Fibroblast of lung (primary cell): ENCODE data around the gene ZGPAT. TPM values are rescaled to one million over a fixed set of nuclear protein-coding genes. Genes with fewer than 3 reads are reported as not detected.

ENCODE experiments used
- DNase-seq, 2 donors: peaks; one replicate each; pipeline versions ENCODE4 v3.0.0 to v3.0.0-alpha.2; 2010; ENCODE audit warnings: low read depth in 2 of 2
- H2AFZ ChIP-seq: 2 replicates; pipeline ENCODE4 v1.5.1; 2012; ENCODE audit warnings: low read length, control low read depth, inconsistent platforms
- H3K27ac ChIP-seq: 2 replicates; pipeline ENCODE4 v1.5.1; 2011; ENCODE audit warnings: low read length, control low read depth; ENCODE audit not compliant: insufficient read depth
- H3K27me3 ChIP-seq: 2 replicates; pipeline ENCODE4 v1.5.1; 2011; ENCODE audit warnings: mild to moderate bottlenecking, low read length; ENCODE audit not compliant: control insufficient read depth, insufficient read depth
- H3K36me3 ChIP-seq: 2 replicates; pipeline ENCODE4 v1.5.1; 2011; ENCODE audit warnings: low read length; ENCODE audit not compliant: control insufficient read depth, insufficient read depth
- H3K4me1 ChIP-seq: 2 replicates; pipeline ENCODE4 v1.5.1; 2011; ENCODE audit warnings: low read length; ENCODE audit not compliant: control insufficient read depth, insufficient read depth; ENCODE audit errors: extremely low read depth
- H3K4me2 ChIP-seq: 2 replicates; pipeline ENCODE4 v1.5.1; 2011; ENCODE audit warnings: low read length, control low read depth; ENCODE audit not compliant: insufficient read depth; ENCODE audit errors: extremely low read depth
- H3K4me3 ChIP-seq, 4 experiments: fragments of 200-600 bp in 1 of 4; sonication (generic) in 1 of 4; replicated peaks in 1 of 4; 2 replicates each; pipeline ENCODE4 v1.5.1; 2011 to 2016; ENCODE audit warnings: low read length in 4 of 4, low read depth in 3 of 4, mild to moderate bottlenecking in 3 of 4, control low read depth in 2 of 4, inconsistent platforms in 1 of 4, mixed read lengths in 1 of 4; ENCODE audit not compliant: insufficient read depth in 1 of 4; ENCODE audit errors: control extremely low read depth in 1 of 4
- H3K79me2 ChIP-seq: 2 replicates; pipeline ENCODE4 v1.5.1; 2012; ENCODE audit warnings: mild to moderate bottlenecking, low read length, inconsistent platforms; ENCODE audit not compliant: control insufficient read depth, insufficient read depth
- H3K9ac ChIP-seq: 2 replicates; pipeline ENCODE4 v1.5.1; 2011; ENCODE audit warnings: mild to moderate bottlenecking, low read length, control low read depth; ENCODE audit not compliant: insufficient read depth
- H3K9me3 ChIP-seq: 2 replicates; pipeline ENCODE4 v1.5.1; 2012; ENCODE audit warnings: low read depth, low read length; ENCODE audit not compliant: control insufficient read depth, insufficient read depth
- H4K20me1 ChIP-seq: 2 replicates; pipeline ENCODE4 v1.5.1; 2011; ENCODE audit warnings: low read length; ENCODE audit not compliant: control insufficient read depth, insufficient read depth; ENCODE audit errors: extremely low read depth
- EZH2 ChIP-seq: IDR thresholded peaks from 2 replicates; pipeline ENCODE4 v1.5.1; 2012; ENCODE audit warnings: low read length, control low read depth, mild to moderate bottlenecking; ENCODE audit errors: missing control alignments
- polyA plus RNA-seq, 2 donors: library from polyadenylated mRNA; depleted of rRNA in 1 of 2; stranded (reverse) in 1 of 2; unstranded in 1 of 2; fragments of >200 nt; gene quantifications; 2 replicates each; pipeline ENCODE4 v1.2.1, GENCODE V29; 2011 to 2012; ENCODE audit warnings: missing spikeins in 1 of 2
- total RNA-seq: library from RNA; depleted of rRNA; stranded (reverse); fragments of >200 nt; gene quantifications from 2 replicates; pipeline ENCODE4 v1.2.1, GENCODE V29; 2014
- TF ChIP-seq, protein P1 (sequence below), 2 donors: IDR thresholded peaks in 1 of 2; conservative IDR thresholded peaks in 1 of 2; 1 replicate in 1 of 2; 2 replicates in 1 of 2; pipeline ENCODE4 v1.5.1; 2011 to 2012; ENCODE audit warnings: low read length in 2 of 2, control low read depth in 1 of 2, inconsistent platforms in 1 of 2, low read depth in 1 of 2, mild to moderate bottlenecking in 1 of 2

ZGPAT gene
- total and polyA plus RNA-seq, 2 donors (not counting 1 experiment from before 2014, with no cell fraction given), result 7.6 to 10.7 TPM

DNA sequence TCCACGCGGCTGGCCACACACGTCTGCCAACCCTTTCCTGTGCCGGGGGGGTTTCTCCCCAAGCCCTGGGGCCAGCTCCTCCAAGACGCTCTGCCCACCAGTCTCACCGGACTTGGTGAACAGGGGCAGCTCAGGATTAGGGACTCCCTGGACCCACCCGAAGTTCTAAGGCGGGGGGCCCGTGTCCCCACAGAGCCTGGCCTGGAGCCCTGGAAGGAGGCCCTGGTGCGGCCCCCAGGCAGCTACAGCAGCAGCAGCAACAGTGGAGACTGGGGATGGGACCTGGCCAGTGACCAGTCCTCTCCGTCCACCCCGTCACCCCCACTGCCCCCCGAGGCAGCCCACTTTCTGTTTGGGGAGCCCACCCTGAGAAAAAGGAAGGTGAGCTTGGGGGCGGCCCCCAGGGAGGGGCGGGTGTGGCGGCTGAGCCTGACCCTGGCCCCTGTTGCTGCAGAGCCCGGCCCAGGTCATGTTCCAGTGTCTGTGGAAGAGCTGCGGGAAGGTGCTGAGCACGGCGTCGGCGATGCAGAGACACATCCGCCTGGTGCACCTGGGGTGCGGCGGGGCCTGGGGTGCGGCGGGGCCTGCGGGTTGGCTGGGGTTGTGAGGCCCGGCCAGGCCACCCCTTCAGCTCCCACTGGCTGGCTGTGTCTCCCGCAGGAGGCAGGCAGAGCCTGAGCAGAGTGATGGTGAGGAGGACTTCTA, 34.0 kb downstream of the ZGPAT start:
- Histone ChIP-seq H3K4me3 (peak overlapping the region; percentile 65 to 74 (median 68)), H4K20me1 (no peaks in the 10 kb centered on the region), H3K27ac (peak overlapping the region; percentile 72), H3K9me3 (no peaks in the 10 kb centered on the region), H3K79me2 (peaks cover 4% of the 10 kb centered on the region), H3K36me3 (peaks cover 17% of the 10 kb centered on the region), H3K27me3 (no peaks in the 10 kb centered on the region), H3K4me2 (peak overlapping the region; percentile 90), H3K4me1 (peaks cover 8% of the 10 kb centered on the region), H2AFZ (no peak overlapping the region), H3K9ac (peak overlapping the region; percentile 75)
- TF ChIP-seq EZH2, result no peak
- TF ChIP-seq, protein P1, sequence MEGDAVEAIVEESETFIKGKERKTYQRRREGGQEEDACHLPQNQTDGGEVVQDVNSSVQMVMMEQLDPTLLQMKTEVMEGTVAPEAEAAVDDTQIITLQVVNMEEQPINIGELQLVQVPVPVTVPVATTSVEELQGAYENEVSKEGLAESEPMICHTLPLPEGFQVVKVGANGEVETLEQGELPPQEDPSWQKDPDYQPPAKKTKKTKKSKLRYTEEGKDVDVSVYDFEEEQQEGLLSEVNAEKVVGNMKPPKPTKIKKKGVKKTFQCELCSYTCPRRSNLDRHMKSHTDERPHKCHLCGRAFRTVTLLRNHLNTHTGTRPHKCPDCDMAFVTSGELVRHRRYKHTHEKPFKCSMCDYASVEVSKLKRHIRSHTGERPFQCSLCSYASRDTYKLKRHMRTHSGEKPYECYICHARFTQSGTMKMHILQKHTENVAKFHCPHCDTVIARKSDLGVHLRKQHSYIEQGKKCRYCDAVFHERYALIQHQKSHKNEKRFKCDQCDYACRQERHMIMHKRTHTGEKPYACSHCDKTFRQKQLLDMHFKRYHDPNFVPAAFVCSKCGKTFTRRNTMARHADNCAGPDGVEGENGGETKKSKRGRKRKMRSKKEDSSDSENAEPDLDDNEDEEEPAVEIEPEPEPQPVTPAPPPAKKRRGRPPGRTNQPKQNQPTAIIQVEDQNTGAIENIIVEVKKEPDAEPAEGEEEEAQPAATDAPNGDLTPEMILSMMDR (conservative IDR thresholded peaks at IDR 0.05 in 1 of 2, IDR thresholded peaks at IDR 0.05 in 1 of 2; ENCODE audit: low read depth in 1 of 2, low read length in 2 of 2), result no peak
- DNase-seq, result no peak

DNA sequence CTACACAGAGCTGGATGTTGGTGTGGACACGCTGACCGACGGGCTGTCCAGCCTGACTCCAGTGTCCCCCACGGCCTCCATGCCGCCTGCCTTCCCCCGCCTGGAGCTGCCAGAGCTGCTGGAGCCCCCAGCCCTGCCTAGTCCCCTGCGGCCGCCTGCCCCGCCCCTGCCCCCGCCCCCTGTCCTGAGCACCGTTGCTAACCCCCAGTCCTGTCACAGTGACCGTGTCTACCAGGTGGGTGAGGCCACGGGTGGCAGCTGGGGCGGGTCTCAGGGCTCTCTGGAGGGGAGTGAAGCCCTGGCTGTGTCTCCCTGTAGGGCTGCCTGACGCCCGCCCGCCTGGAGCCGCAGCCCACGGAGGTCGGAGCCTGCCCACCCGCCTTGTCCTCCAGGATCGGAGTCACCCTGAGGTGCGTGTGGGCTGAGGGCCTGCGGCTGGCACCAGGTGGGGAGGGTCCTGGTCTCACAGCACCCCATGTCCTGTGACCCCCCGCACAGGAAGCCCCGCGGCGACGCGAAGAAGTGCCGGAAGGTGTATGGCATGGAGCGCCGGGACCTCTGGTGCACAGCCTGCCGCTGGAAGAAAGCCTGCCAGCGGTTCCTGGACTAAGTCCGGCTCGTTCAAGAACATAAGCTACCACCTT, 34.7 kb downstream of the ZGPAT start:
- H3K4me1 ChIP-seq, result peaks cover 8% of the 10 kb centered on the region
- no peak for DNase-seq
- H3K9me3 ChIP-seq, result no peaks in the 10 kb centered on the region
- TF ChIP-seq, protein P1 (conservative IDR thresholded peaks at IDR 0.05 in 1 of 2, IDR thresholded peaks at IDR 0.05 in 1 of 2; ENCODE audit: low read depth in 1 of 2, low read length in 2 of 2), result no peak
- H2AFZ ChIP-seq, result no peak overlapping the region
- peaks cover 4% of the 10 kb centered on the region for H3K79me2 ChIP-seq
- H3K4me3 ChIP-seq, result no peak overlapping the region
- H3K27ac ChIP-seq, result no peak overlapping the region
- no peak overlapping the region for H3K9ac ChIP-seq
- peaks cover 17% of the 10 kb centered on the region for H3K36me3 ChIP-seq
- H3K27me3 ChIP-seq, result no peaks in the 10 kb centered on the region
- no peaks in the 10 kb centered on the region for H4K20me1 ChIP-seq
- H3K4me2 ChIP-seq, result no peak overlapping the region

DNA sequence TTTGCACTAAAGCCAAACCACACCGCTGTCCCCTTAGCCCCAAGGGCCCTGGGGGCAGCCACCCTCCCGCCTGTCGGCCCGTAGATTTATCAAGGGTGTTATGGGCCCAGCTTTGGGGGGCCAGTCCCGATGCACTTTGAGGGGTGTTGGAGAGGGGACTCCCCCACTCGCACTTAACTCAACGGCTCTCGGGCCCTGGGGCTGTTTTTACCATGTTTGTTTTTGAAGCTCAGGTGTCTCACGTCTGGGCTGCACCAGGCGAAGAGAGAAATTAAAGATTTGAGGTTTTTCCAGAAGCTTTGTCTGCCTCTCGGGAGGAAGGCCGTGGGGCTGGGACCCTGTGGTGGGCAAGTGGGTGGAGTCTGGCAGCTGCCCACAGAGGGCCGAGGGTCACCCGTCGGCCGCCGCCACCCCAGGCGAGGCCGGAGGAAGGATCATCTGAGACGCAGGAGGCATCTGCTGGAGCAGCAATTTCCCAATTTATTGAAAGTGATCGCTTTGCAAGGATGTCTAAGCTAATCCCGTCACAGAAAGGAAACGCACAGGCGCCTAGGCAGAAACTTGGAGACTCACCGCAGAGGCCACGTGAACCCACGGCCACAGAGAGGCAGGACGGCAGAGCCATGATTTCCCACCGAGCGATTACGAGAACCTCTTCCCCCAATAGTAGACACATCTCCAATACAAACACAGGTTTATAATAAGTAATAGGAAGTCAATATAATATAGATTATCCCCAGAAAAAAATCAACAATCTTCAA, 35.6 kb downstream of the ZGPAT start:
- no peak for DNase-seq
- peaks cover 17% of the 10 kb centered on the region for H3K36me3 ChIP-seq
- H3K27me3 ChIP-seq, result no peaks in the 10 kb centered on the region
- H2AFZ ChIP-seq, result no peak overlapping the region
- no peak for TF ChIP-seq EZH2
- TF ChIP-seq, protein P1 (conservative IDR thresholded peaks at IDR 0.05 in 1 of 2, IDR thresholded peaks at IDR 0.05 in 1 of 2; ENCODE audit: low read depth in 1 of 2, low read length in 2 of 2), result no peak
- H3K9ac ChIP-seq, result no peak overlapping the region
- H3K4me1 ChIP-seq, result peaks cover 8% of the 10 kb centered on the region
- no peak overlapping the region for H3K27ac ChIP-seq
- H3K79me2 ChIP-seq, result peaks cover 4% of the 10 kb centered on the region
- H3K4me2 ChIP-seq, result no peak overlapping the region
- H4K20me1 ChIP-seq, result no peaks in the 10 kb centered on the region
- no peaks in the 10 kb centered on the region for H3K9me3 ChIP-seq
- H3K4me3 ChIP-seq, result no peak overlapping the region
